SH-SY5Y (cell line): ENCODE results near the gene DNM3.

Source experiments
- GATA2 ChIP-seq: IDR thresholded peaks from 2 replicates; pipeline ENCODE4 v1.6.1; 2011; ENCODE audit warnings: mild to moderate bottlenecking, low read depth, low read length
- GATA3 ChIP-seq: IDR thresholded peaks from 2 replicates; pipeline ENCODE4 v1.6.1; 2011; ENCODE audit warnings: low read depth, mild to moderate bottlenecking, low read length, moderate library complexity

- no peak for TF ChIP-seq GATA2
- TF ChIP-seq GATA3, result no peak
These were observed 614.2 kb downstream of the DNM3 start for GRCh38 chr1:172455451-172455850.
